Mesenchymal stem cell (in vitro differentiated cells and primary cell): ENCODE measurements around the gene TMEM175.

Experiments
- DNase-seq: peaks from one replicate; pipeline ENCODE4 v3.0.0-alpha.2; 2013
- H2AFZ ChIP-seq: one replicate; pipeline ENCODE4 v1.6.1; 2013; ENCODE audit warnings: low read depth, mild to moderate bottlenecking, control low read depth, inconsistent platforms, low read length, moderate library complexity
- H2AK5ac ChIP-seq: 2 replicates; pipeline ENCODE4 v1.6.1; 2013; ENCODE audit warnings: low read length, moderate library complexity, mild to moderate bottlenecking, inconsistent platforms; ENCODE audit not compliant: severe bottlenecking
- H2BK120ac ChIP-seq: one replicate; pipeline ENCODE4 v1.6.1; 2013; ENCODE audit warnings: low read depth, mild to moderate bottlenecking, inconsistent platforms, low read length, moderate library complexity
- H2BK12ac ChIP-seq, 2 experiments: one replicate each; pipeline ENCODE4 v1.6.1; 2013; ENCODE audit warnings: inconsistent platforms in 2 of 2, low read length in 2 of 2, mild to moderate bottlenecking in 2 of 2, moderate library complexity in 2 of 2, control low read depth in 1 of 2
- H2BK15ac ChIP-seq: one replicate; pipeline ENCODE4 v1.6.1; 2013; ENCODE audit warnings: mild to moderate bottlenecking, low read depth, inconsistent platforms; ENCODE audit not compliant: poor library complexity, severe bottlenecking
- H2BK5ac ChIP-seq: 2 replicates; pipeline ENCODE4 v1.6.1; 2013; ENCODE audit warnings: low read depth, mild to moderate bottlenecking, low read length, control low read depth, inconsistent platforms; ENCODE audit not compliant: poor library complexity, severe bottlenecking
- H3K14ac ChIP-seq, 2 experiments: one replicate each; pipeline ENCODE4 v1.6.1; 2013; ENCODE audit warnings: inconsistent platforms in 2 of 2, low read length in 2 of 2, control low read depth in 1 of 2, mild to moderate bottlenecking in 1 of 2, moderate library complexity in 1 of 2
- H3K18ac ChIP-seq, 2 experiments: one replicate each; pipeline ENCODE4 v1.6.1; 2013; ENCODE audit warnings: inconsistent platforms in 2 of 2, low read length in 2 of 2, control low read depth in 1 of 2, low read depth in 1 of 2, mild to moderate bottlenecking in 1 of 2
- H3K23ac ChIP-seq, 2 experiments: one replicate each; pipeline ENCODE4 v1.6.1; 2013; ENCODE audit warnings: inconsistent platforms in 2 of 2, low read length in 2 of 2, mild to moderate bottlenecking in 2 of 2, moderate library complexity in 2 of 2, control low read depth in 1 of 2
- H3K27ac ChIP-seq: 2 replicates; pipeline ENCODE4 v1.5.1; 2013; ENCODE audit warnings: mild to moderate bottlenecking, moderate library complexity, low read length, control low read depth, inconsistent platforms; ENCODE audit not compliant: poor library complexity, severe bottlenecking
- H3K27me3 ChIP-seq, 2 experiments: 2 replicates each; pipeline versions ENCODE4 v1.6.1 to v1.7.0; 2013; ENCODE audit warnings: low read length in 2 of 2, mild to moderate bottlenecking in 2 of 2, moderate library complexity in 2 of 2, control low read depth in 1 of 2, inconsistent platforms in 1 of 2; ENCODE audit not compliant: control insufficient read depth in 1 of 2, insufficient read depth in 1 of 2
- H3K36me3 ChIP-seq, 2 experiments: 2 replicates each; pipeline versions ENCODE4 v1.6.1 to v1.7.0; 2013; ENCODE audit warnings: low read length in 2 of 2, control low read depth in 1 of 2, inconsistent platforms in 1 of 2, low read depth in 1 of 2, mild to moderate bottlenecking in 1 of 2; ENCODE audit not compliant: insufficient read depth in 2 of 2, control insufficient read depth in 1 of 2
- H3K4ac ChIP-seq, 2 experiments: one replicate each; pipeline ENCODE4 v1.6.1; 2013; ENCODE audit warnings: inconsistent platforms in 2 of 2, low read length in 2 of 2, mild to moderate bottlenecking in 2 of 2, moderate library complexity in 2 of 2, control low read depth in 1 of 2, low read depth in 1 of 2
- H3K4me1 ChIP-seq: 2 replicates; pipeline ENCODE4 v1.6.1; 2013; ENCODE audit warnings: low read depth, low read length, control low read depth; ENCODE audit not compliant: control insufficient read depth, insufficient read depth
- H3K4me2 ChIP-seq: 2 replicates; pipeline ENCODE4 v1.6.1; 2013; ENCODE audit warnings: low read length, mild to moderate bottlenecking, inconsistent platforms; ENCODE audit not compliant: poor library complexity, severe bottlenecking
- H3K4me3 ChIP-seq, 2 experiments: 2 replicates each; pipeline versions ENCODE4 v1.5.1 to v1.7.0; 2013; ENCODE audit warnings: low read length in 2 of 2, mild to moderate bottlenecking in 2 of 2, control low read depth in 1 of 2, low read depth in 1 of 2; ENCODE audit not compliant: insufficient read depth in 1 of 2
- H3K79me1 ChIP-seq: replicated peaks from 2 replicates; pipeline ENCODE4 v1.6.1; 2013; ENCODE audit warnings: mild to moderate bottlenecking, control low read depth, low read length, inconsistent platforms; ENCODE audit not compliant: poor library complexity, severe bottlenecking
- H3K9ac ChIP-seq: 2 replicates; pipeline ENCODE4 v1.7.0; 2013; ENCODE audit warnings: mild to moderate bottlenecking, low read length, moderate library complexity
- H3K9me3 ChIP-seq: 2 replicates; pipeline ENCODE4 v1.7.0; 2013; ENCODE audit warnings: mild to moderate bottlenecking, low read length; ENCODE audit not compliant: control insufficient read depth
- H4K8ac ChIP-seq: one replicate; pipeline ENCODE4 v1.6.1; 2013; ENCODE audit warnings: inconsistent platforms, mild to moderate bottlenecking, low read length, moderate library complexity
- H4K91ac ChIP-seq: one replicate; pipeline ENCODE4 v1.6.1; 2013; ENCODE audit warnings: mild to moderate bottlenecking, low read length, inconsistent platforms
- WGBS: methylation state at CpG from one replicate; pipeline ENCODE4 v1.1.7; 2013; ENCODE audit warnings: mixed read lengths; 5-methylcytosine and 5-hydroxymethylcytosine counted together

Gene TMEM175

DNA sequence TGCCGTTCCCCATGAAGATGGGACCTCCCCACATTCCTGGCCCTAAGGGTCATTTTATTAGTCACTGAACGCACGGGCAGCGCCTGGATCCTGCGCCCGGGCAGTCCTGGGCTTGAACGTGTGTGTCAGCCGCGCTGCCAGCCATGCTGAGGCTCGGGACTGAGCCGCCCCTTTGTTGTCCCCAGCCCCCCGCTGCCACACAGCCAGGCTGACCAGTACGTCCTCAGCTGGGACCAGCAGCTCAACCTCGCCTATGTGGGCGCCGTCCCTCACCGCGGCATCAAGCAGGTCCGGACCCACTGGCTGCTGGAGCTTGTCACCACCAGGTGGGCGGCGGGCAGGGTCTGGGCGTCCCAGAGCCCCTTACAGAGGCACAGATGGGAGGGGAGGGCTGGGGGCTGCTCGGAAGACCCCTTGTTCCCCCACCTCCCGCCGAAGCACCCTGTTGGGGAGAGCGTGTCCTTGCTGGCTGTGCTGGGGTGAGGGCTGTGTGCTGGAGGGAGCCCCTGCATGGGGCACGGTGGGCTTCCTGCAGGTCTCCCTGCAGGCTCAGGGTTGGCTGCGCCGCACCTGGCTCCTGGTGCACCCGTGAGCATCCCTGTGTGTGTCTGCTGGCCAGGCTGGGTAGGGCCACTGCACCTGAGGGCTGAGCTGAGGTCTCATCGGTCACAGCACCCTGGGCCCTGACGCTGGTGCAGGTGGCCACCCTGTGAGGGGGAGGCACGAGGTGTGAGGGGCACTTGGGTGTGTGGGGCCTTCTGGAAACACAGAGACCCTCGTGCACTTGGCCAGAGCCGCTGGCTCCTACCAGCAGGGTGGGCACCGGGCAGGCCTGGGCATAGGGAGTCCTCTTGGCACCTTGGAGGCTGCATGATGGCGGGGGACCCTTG lies 55.6 kb downstream of the TMEM175 start:
- Histone ChIP-seq H3K9me3 (no peaks in the 10 kb centered on the region), H2BK12ac (no peak overlapping the region), H3K18ac (no peak overlapping the region), H2AFZ (no peak overlapping the region), H3K36me3 (peaks cover 19 to 44% of the 10 kb centered on the region in 2 experiments), H3K4me1 (peaks cover 29% of the 10 kb centered on the region), H4K91ac (peak overlapping the region; percentile 34), H2BK15ac (no peak overlapping the region), H2BK5ac (no peak overlapping the region), H3K9ac (peak overlapping the region; percentile 93), H2AK5ac (no peak overlapping the region), H4K8ac (peak overlapping the region; percentile 94), H2BK120ac (no peak overlapping the region), H3K79me1 (peaks cover 28% of the 10 kb centered on the region), H3K4me2 (peak overlapping the region; percentile 78), H3K23ac (no peak overlapping the region), H3K27ac (peak overlapping the region; percentile 27), H3K14ac (no peak overlapping the region), H3K4ac (peak overlapping the region in 1 of 2 experiments; percentile 54), H3K27me3 (no peaks in the 10 kb centered on the region), H3K4me3 (peak overlapping the region; percentile 74 to 93)
- WGBS: 81% methylated on average over 37 of the region's 37 CpGs
- peak; percentile 58 for DNase-seq

- WGBS: 94% methylated on average over 68 of the region's 69 CpGs
- Histone ChIP-seq H3K14ac (no peak overlapping the region), H3K79me1 (peaks cover 29% of the 10 kb centered on the region), H2AFZ (no peak overlapping the region), H3K9ac (no peak overlapping the region), H2BK12ac (no peak overlapping the region), H2AK5ac (no peak overlapping the region), H3K27me3 (no peaks in the 10 kb centered on the region), H3K18ac (no peak overlapping the region), H3K27ac (no peak overlapping the region), H3K9me3 (no peaks in the 10 kb centered on the region), H2BK15ac (no peak overlapping the region), H4K8ac (no peak overlapping the region), H2BK5ac (no peak overlapping the region), H3K4me3 (no peak overlapping the region), H3K23ac (no peak overlapping the region), H3K4ac (no peak overlapping the region), H3K4me2 (no peak overlapping the region), H4K91ac (no peak overlapping the region), H3K36me3 (peaks cover 19 to 44% of the 10 kb centered on the region in 2 experiments), H3K4me1 (peaks cover 40% of the 10 kb centered on the region), H2BK120ac (no peak overlapping the region)
- no peak for DNase-seq
These were observed 56.8 kb downstream of the TMEM175 start for GRCh38 chr4:988726-989721.

GRCh38 chr4:989722-990471 lies 57.6 kb downstream of the TMEM175 start:
- no peak overlapping the region for H3K14ac ChIP-seq
- H3K4ac ChIP-seq: no peak overlapping the region
- H3K36me3 ChIP-seq: peaks cover 19 to 44% of the 10 kb centered on the region in 2 experiments
- H3K9ac ChIP-seq: no peak overlapping the region
- no peak overlapping the region for H2AK5ac ChIP-seq
- H3K79me1 ChIP-seq: peaks cover 27% of the 10 kb centered on the region
- H3K4me2 ChIP-seq: no peak overlapping the region
- H3K18ac ChIP-seq: no peak overlapping the region
- H2BK15ac ChIP-seq: no peak overlapping the region
- H2BK120ac ChIP-seq: no peak overlapping the region
- 97% methylated on average over 58 of the region's 58 CpGs for WGBS
- H2BK12ac ChIP-seq: no peak overlapping the region
- no peak overlapping the region for H4K8ac ChIP-seq
- no peak overlapping the region for H3K23ac ChIP-seq
- no peaks in the 10 kb centered on the region for H3K9me3 ChIP-seq
- H3K27ac ChIP-seq: no peak overlapping the region
- no peak overlapping the region for H2BK5ac ChIP-seq
- no peak overlapping the region for H3K4me3 ChIP-seq
- H3K4me1 ChIP-seq: peaks cover 40% of the 10 kb centered on the region
- no peak overlapping the region for H2AFZ ChIP-seq
- no peaks in the 10 kb centered on the region for H3K27me3 ChIP-seq
- no peak for DNase-seq
- no peak overlapping the region for H4K91ac ChIP-seq
